NCI-H460 (cell line): Measurements from ENCODE around the gene GPR52. TPM values are rescaled to one million over a fixed set of nuclear protein-coding genes. Genes with fewer than 3 reads are reported as not detected.
"Not testable (repeated sequence)": the region's sequence is repeated elsewhere in the genome, so short reads cannot be mapped to it uniquely, and the experiment has no call there.

Source experiments
- DNase-seq: peaks from one replicate; pipeline ENCODE4 v3.0.0-alpha.2; 2016; ENCODE audit warnings: low read depth; ENCODE audit errors: extremely low read depth
- polyA plus RNA-seq: library from polyadenylated mRNA; depleted of rRNA; stranded (reverse); fragments of >200 nt; gene quantifications from 2 replicates; pipeline ENCODE4 v1.2.3, GENCODE V29; 2014; cell fraction: nucleus; rRNA removed
- total RNA-seq: library from RNA; depleted of rRNA; stranded (reverse); fragments of >200 nt; shearing (Covaris generic); gene quantifications from 2 replicates; pipeline ENCODE4 v1.2.3, GENCODE V29; 2014; rRNA removed

The GPR52 gene, protein sequence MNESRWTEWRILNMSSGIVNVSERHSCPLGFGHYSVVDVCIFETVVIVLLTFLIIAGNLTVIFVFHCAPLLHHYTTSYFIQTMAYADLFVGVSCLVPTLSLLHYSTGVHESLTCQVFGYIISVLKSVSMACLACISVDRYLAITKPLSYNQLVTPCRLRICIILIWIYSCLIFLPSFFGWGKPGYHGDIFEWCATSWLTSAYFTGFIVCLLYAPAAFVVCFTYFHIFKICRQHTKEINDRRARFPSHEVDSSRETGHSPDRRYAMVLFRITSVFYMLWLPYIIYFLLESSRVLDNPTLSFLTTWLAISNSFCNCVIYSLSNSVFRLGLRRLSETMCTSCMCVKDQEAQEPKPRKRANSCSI
- total RNA-seq: 1.0 TPM in 2 replicates
- not detected in 2 replicates for polyA plus RNA-seq

DNA sequence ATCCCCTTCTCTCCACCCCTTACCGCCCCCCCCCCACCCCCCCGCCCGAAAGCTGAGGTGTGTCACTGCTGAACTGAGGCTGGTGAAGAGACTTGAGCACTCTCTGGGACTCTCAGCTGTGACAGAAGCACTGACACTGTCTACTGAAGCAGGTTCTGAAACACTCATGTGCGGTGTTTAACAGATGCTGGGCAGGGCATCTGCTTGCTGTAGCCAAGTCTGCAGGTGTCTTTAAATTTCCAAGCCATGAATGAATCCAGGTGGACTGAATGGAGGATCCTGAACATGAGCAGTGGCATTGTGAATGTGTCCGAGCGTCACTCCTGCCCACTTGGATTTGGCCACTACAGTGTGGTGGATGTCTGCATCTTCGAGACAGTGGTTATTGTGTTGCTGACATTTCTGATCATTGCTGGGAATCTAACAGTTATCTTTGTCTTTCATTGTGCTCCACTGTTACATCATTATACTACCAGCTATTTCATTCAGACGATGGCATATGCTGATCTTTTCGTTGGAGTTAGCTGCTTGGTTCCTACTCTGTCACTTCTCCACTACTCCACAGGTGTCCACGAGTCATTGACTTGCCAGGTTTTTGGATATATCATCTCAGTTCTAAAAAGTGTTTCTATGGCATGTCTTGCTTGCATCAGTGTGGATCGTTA lies at the start of gene GPR52:
TSS of gene GPR52 (plus strand) at position 99 of the 665 bp plus-strand sequence. CDS start at position 247, 148 bp downstream.
- DNase-seq: no peak

DNA sequence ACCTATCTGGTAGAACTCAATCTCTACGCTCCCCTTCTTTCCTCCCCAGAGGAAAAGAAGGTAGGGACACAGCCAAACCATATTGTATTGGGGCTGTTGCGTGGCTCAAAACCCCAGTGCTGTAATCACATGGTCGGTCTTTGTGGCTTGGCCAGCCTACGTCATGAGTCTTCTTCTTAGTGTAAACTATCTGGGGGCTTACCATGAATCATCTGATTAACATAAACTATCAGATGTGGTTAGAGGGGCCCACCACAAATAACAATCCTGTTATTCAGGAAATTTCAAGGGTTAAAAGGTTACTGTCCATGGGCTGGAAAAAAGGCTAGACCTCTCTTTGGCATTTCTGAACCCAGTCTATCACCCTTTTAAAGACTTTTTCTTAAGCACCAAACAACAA lies 49.5 kb upstream of the GPR52 start:
- no peak for DNase-seq

DNA sequence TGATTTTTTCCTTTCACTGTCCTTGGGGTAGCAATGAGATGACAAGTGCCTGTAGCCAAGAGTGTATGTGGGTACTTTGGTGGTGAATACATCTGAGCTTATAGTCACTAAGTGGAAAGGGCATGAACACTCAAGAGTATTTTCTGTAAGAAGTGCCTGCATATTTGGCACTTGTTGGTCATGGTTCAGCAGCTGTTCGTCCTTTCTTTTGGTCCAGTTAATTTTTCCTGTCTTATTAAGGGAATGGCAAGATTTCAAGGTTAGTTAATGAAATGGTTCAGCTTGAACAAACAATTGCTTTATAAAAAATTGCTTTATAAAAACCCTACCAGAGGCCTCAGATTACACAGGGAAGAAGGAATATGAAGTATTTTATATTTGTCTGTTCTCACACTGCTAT lies 48.6 kb upstream of the GPR52 start:
- no peak for DNase-seq

DNA sequence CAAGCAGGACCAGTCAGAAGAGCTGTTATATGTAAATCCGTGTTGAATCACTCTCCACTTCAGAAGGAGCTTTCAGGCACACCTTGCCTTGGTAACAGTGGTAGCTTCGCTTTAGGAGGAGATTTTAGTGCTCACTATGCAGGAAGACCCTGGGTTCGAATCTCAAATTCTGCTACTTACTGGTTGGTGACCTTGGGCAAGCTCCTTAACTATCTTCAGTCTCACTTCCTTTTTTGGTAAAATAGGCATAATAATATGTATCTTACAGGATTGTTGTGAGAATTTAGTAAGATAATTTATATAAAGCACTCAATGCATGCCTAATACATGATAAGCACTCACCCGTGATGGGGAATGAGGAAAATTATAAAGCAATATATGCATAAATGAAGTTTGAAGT lies 46.7 kb upstream of the GPR52 start:
- no peak for DNase-seq

DNA sequence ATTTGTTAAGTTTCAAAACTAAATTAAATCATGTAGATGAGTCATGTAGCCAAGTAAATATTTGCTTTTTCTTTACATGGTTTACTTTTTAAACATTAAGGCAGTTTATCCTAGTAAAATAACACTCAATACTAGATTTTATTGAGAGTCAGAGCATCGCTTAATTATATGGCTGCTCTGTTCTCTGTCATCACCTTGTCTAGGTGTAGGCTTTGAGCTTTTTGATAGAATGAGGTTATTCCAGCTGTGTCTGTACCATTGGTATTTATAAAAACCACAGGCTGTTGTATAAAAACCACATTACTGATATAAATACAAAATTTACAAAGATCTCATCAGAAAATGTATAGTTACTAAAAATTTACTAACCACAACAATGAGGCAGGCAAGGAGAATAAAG lies 42.5 kb upstream of the GPR52 start:
- DNase-seq: no peak

DNA sequence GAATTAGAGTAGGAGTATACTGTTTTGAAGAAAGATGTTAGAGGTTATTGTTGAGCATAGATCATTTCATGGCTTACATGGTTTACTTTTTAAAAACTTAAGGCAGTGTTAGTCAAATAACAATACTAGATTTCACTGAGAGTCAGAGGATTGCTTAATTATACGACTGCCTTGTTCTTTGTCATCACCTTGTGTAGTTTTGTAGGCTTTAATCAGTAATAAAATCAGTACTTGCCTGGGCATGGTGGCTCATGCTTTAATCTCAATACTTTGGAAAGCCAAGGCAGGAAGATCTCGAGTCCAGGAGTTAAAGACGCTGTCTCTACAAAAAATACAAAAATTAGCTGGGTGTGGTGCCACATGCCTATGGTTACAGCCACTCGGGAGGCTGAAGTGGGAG lies 41.3 kb upstream of the GPR52 start:
- no peak for DNase-seq

DNA sequence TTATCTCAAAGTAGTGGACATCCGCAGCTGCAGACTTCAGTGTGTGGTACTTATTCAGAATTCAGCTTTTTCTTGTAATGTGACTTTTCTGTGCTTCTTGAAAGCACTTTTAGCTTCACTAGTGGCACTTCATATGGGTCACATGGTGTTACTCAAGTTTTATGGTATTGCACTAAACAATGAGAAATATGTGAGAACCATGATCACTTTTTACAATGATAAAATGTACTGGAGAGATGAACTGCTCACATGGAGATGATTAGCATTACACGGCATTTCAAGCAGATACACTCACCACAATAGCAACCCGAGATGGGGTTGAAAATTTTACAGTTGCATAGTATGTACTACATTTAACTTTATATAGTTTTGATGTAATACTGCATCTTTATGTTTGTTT lies 40.1 kb upstream of the GPR52 start:
- DNase-seq: no peak

DNA sequence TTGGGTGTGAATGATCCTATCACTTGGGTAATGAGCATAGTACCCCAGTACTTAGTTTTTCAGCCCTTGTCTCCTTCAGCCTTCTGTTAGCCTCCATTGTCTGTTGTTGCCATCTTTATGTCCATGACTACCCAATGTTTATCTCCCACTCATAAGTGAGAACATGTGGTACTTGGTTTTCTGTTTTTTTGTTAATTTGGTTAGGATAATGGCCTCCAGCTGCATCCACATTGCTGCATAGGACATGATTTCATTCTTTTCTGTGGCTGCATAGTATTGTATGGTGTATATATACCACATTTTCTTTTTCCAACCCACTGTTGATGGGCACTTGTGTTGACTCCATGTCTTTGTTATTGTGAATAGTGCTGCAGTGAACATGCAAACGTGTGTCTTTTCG lies 39.6 kb upstream of the GPR52 start:
- no peak for DNase-seq

DNA sequence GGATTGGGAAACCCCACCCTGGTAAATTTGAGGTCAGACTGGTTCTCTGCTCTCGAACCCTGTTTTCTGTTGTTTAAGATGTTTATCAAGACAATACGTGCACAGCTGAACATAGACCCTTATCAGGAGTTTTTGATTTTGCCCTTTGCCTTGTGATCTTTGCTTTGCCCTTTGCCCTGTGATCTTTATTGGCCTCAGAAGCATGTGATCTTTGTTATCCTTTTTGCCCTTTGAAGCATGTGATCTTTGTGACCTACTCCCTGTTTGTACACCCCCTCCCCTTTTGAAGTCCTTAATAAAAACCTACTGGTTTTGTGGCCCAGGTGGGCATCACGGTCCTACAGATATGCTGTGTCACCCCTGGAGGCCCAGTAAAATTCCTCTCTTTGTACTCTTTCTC lies 38.0 kb upstream of the GPR52 start:
- not testable (repeated sequence) for DNase-seq

DNA sequence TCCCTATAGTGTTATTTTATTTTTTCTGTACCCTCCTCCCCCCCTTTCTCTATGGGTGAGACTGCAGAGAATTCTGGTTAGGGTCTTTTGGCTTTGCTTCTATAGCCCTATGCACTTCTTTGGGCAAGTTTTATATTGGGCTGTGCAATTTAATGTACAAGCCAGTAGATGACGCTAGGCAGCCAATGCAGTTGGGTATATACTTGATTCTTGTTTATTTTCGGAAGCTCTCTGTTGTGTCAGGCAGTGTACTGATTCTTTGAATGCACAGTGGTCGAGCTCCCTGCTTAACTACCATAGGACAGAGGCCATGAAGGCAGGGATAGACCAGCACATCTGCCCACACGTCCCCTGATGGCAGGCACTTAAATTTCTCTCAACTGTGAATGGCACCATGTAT lies 34.1 kb upstream of the GPR52 start:
- DNase-seq: peak; percentile 7

DNA sequence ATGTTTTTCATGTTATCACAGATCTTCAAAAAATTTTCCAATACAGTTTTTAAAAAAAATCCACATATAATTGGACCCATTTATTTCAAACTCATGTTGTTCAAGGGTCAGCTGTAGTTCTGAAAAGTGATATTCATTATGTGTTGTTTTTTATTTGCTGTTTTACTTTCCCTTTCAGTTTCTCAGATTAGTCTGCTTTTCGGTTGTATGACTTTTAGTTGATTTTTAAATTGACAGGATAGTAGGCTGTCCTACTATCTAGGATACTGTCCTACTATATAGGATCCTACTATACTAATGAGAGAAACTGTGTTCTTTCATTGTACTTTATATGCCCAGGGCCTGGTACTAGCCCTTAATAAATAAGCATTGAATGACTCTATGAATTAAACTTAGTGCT lies 33.6 kb upstream of the GPR52 start:
- DNase-seq: no peak

DNA sequence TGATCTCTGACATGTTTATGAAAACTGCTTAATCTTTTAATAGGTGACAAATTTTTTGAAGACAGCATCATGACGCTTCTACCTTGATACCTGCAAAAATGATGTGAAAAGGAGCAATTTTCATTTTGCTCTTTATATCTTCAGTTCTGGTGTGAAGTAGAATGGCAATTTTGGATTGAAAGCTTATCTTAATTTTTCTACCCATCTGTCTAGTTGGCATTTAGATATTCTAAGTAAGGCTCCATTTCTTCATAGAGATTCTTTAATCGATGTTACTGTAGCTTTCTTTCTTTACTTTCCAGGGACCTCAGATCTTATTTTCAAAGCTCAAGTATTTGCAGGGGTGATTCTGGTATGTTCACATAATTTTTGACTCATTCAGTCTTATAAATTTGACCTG lies 32.3 kb upstream of the GPR52 start:
- no peak for DNase-seq

DNA sequence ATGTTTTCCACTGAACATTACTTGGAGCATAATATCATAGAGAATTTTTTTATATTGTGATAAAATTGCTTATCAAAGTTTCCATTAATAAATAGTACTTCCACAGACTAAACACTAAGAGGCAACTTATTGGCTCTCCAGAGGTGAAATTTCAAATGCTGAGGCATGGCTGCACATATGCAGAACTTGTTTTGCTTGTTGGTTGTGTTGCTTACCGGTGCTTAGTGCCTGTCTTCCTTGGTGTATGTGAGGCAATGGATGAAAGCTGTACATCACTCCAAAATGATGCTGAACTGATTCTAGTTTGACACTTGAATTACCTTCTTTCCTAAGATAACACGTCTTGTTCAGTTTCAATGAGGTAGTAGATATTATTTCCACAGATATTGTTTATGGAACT lies 29.8 kb upstream of the GPR52 start:
- DNase-seq: no peak

DNA sequence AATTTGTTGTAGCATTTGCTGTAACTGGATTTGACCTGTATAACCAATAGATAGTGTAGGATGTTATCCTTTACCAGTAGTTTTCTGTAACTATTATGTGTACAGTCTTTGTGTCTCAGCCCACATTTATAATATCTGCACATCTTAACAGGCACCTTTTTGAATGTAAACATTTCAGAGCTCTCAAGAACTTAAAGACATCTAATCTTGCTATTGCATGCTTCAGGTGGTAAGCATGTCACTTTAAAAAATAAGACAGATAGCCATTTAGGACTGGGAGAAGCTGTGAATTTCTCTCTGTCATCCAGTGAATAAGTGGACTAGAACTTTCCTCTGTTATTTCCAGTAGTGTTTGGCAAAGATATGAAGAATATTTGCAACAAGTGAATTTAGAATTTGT lies 22.6 kb upstream of the GPR52 start:
- no peak for DNase-seq

DNA sequence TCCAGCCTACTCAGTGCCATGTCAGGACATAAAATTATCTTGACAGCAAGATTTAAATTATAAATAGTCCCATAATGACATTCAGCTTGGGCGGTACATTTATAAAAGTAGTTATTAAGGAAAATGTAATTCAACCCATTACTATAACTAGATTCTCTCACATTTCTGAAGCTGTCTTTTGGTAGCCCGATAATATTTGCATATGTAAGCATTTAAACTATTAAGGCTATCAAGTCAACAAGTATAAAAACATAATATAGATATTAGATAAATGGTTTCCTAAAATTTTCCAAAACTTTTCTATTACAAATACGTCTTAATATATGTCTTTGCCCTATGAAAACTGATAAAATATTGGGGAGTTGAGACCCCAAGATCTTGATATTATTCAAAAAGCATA lies 21.6 kb upstream of the GPR52 start:
- no peak for DNase-seq

DNA sequence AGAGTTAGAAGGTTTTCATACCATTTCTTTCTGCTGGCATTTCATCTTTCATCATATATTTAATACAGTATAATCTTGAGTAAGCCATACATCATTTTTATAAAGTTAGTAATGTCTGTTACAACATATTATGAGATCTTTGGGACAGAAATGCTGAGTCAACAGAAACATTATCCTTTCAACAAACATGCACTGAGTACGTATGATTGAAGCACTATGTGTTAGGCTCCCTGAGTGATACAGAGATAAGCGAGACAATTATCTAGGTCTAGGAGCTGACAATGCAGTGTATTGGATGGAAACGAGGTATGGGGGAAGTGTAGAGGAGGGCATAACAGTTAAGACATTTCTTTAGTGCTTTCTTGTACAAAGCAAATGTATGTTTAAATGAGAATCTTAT lies 19.7 kb upstream of the GPR52 start:
- no peak for DNase-seq

DNA sequence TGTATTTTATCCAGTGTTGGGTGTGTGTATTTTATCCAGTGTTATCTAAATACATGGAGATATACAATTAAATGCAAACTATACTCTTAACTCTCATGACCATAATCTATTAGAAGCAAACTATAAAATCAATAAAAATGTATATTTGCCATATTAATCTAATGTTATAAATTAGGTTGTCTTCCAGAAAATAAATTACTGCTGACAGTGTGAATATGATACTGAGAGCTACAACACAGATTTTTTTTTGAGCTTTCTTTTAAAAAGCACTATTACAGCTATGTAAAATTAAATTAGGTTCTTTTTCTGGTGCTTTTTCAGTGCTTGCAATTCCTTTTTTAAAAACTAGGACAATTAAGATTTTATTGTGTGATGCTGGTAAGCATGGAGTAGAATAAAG lies 19.0 kb upstream of the GPR52 start:
- no peak for DNase-seq

DNA sequence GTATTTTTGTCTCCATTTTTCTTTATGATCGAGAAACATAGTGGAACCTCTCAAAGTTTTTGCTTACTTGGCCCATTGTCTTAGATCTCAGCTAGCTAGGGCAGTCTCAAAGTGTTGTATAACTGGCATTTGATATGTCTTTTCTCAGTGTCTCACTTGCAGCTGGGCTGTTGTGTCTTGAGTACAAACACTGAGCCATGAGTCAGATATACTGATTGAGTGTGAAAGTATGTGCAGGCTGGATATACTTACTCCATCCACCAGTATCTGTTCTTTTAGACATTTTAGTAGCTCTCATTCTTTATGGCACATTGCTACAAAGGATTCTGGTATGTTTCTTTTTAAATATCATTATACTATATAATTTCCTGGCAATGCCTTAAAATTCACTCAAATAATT lies 14.3 kb upstream of the GPR52 start:
- DNase-seq: no peak

DNA sequence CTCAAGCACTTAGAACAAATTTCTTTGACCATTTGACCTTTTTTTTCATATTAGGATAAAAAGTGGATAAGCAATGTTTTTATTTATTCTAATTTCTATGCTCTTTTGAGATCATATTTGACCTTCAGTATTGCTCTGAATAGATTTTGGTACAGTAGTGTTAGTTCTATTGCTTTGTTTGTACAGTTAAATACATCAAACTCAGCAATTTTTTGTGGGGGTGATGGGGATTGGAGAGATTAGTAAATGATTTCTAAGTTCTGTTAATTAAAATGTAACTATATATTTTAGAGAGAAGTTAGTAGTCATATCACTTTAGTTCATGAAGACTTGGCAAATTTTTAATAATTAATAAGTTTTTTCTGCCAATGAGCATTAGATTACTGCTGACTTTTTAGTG lies 2.4 kb upstream of the GPR52 start:
- no peak for DNase-seq

DNA sequence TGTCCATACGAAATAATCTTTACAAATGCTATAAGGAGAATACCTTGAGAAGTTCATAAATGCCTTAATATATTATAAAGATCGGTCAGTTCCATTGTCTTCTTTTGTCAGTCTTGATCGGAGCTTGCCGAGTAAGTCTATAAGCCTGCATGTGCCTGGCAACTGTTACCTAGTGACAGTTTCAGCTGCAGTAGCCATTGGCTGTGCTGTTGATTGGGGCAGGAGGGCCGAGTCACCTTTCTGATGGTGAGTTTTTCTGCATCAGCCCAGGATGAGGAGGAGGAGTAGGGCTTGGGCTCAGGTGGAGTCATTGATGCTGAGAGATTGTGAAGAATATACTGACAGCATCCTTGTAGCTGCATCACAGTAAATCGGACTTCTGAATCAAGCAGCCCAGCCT lies 1.9 kb upstream of the GPR52 start:
- DNase-seq: no peak

DNA sequence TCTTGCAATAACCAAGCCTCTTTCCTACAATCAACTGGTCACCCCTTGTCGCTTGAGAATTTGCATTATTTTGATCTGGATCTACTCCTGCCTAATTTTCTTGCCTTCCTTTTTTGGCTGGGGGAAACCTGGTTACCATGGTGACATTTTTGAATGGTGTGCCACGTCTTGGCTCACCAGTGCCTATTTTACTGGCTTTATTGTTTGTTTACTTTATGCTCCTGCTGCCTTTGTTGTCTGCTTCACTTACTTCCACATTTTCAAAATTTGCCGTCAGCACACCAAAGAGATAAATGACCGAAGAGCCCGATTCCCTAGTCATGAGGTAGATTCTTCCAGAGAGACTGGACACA lies 743 bp downstream of the GPR52 start:
- DNase-seq: no peak

DNA sequence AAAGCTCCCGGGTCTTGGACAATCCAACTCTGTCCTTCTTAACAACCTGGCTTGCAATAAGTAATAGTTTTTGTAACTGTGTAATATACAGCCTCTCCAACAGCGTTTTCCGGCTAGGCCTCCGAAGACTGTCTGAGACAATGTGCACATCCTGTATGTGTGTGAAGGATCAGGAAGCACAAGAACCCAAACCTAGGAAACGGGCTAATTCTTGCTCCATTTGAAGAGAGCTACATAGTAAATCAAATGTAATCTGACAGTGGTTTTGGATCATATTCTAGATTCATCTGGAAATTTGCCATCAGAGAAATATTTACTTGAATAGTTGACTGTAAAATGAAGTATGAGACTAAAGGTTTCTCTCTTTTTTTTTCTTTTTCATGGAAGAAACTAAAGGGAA lies 1.2 kb downstream of the GPR52 start:
- DNase-seq: no peak

DNA sequence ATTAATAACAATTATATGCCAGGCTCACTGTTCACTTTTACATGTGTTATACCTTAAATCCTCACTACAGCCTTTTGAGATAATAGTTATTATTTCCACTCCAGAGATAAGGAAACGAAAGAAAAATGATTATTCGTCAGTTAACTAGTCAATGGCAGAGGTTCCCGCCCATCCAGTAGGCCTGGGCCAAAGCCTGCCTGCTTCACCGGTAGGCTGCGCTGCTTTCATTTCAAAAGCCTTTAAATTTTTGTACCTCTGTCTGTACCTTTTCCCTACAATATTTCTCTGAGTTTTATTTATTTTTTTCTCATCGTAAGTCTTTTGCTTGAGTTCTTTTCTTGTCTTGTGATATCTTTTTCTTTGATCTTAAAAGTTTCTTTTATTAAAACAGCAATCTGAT lies 3.6 kb downstream of the GPR52 start:
- no peak for DNase-seq
